ENCODE measurements around the gene ZC3H8.

Gene ZC3H8

DNA sequence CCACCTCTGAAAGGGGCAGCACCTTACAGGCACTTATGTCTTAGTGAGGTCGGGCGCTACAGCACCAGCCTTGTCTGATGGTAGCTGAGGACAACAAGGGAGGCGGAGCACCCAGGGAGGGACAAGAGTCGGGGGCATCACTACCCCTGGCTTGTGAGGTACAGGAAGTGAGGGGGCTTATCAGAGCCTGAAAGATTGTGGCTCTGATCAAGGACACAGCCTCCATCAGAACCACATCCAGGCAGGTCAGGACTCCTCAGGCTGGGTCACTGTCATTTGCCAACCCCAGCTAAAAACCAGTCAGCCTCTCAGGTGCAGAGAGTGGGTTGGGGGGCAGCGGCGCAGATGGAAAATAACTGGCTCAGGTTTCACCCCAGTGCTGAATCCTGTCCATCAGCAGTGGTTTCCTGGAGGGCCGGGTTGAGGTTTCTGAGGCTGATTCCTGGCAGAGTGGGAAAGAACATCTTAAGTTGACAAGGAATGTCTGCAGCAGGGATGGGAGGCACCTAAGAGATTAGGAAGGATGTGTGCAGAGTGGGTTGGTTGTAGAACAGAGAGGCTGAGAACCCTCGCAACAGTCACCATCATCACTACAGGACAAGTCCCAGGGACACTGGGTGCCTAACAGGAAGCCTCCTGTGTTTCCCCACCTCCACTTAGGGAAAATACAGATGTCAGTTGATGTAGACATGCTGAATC lies 71.4 kb downstream of the ZC3H8 start:
- no peak for FAIRE-seq
- TF ChIP-seq TAF1 (IDR thresholded peaks at IDR 0.05; ENCODE audit: low read depth, low read length) = no peak
- no peak for TF ChIP-seq SPI1 (IDR thresholded peaks at IDR 0.05; ENCODE audit: low read depth, low read length)
- no peak for TF ChIP-seq POU2F2 (IDR thresholded peaks at IDR 0.05; ENCODE audit: low read depth, low read length)
- TF ChIP-seq PAX5 (IDR thresholded peaks at IDR 0.05; ENCODE audit: insufficient read depth, low read length, severe bottlenecking) = no peak
- no peak for TF ChIP-seq POLR2AphosphoS5 (IDR thresholded peaks at IDR 0.05; ENCODE audit: low read depth, low read length)
- no peak for TF ChIP-seq POLR2A (IDR thresholded peaks at IDR 0.05; ENCODE audit: low read depth, low read length)
- no peak for DNase-seq (ENCODE audit: insufficient read length, low spot score)

DNA sequence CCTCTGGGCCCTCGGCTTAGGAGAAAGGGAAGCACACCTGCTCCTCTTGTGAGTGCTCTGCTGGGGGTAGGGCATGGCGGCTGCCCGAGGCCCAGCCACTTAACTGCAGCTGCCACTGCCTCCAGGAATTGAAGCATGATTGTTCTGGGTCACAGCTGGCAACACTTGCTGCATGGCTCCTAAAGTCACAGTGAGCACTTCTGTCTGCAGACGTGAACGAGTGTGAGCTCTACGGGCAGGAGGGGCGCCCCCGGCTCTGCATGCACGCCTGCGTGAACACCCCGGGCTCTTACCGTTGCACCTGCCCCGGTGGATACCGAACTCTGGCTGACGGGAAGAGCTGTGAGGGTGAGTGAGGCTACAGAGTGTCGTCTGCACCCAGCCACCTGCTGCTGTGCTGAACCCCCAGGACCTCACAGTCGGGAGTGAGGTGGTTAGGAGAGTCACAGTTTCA lies 72.2 kb downstream of the ZC3H8 start:
- FAIRE-seq = peak; percentile 35
- DNase-seq (ENCODE audit: insufficient read length, low spot score) = no peak
- TF ChIP-seq PAX5 (IDR thresholded peaks at IDR 0.05; ENCODE audit: insufficient read depth, low read length, severe bottlenecking) (no peak), POLR2AphosphoS5 (IDR thresholded peaks at IDR 0.05; ENCODE audit: low read depth, low read length) (no peak), TAF1 (IDR thresholded peaks at IDR 0.05; ENCODE audit: low read depth, low read length) (no peak), POLR2A (IDR thresholded peaks at IDR 0.05; ENCODE audit: low read depth, low read length) (no peak), SPI1 (IDR thresholded peaks at IDR 0.05; ENCODE audit: low read depth, low read length) (no peak), POU2F2 (IDR thresholded peaks at IDR 0.05; ENCODE audit: low read depth, low read length) (no peak)

DNA sequence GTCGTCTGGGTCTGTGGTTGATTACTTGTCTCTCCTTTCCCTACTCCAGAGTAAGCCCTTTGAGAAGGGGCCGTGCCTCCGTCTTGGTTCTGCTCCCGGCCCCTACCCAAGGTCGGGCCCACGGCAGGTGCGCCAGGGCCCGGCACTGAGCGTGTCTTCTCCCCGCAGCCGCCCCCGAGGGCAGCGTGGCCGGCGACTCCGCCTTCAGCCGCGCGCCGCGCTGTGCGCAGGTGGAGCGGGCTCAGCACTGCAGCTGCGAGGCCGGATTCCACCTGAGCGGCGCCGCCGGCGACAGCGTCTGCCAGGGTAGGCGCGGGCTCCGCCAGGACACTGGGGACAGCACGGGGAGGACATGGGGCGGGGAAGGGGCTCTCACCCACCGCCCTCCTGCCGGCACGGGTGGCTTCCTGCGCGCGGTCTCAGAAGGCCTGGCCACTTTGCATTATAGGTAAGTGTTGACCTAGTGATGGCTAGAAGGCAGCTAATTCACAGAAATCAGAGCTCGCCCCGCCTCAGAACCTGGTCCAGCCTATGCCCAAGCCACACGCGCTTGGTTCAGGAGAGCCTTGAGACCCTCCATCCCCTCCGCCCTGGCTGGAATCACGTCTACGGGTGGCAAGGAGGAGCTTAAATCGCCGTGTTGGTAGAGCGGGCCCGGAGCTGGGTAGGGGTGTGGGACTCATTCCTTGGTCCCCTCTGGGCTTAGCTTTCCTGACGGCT lies 73.1 kb downstream of the ZC3H8 start:
- DNase-seq (ENCODE audit: insufficient read length, low spot score) (no peak), FAIRE-seq (no peak)
- TF ChIP-seq TAF1 (IDR thresholded peaks at IDR 0.05; ENCODE audit: low read depth, low read length) (no peak), POLR2A (IDR thresholded peaks at IDR 0.05; ENCODE audit: low read depth, low read length) (no peak), POU2F2 (IDR thresholded peaks at IDR 0.05; ENCODE audit: low read depth, low read length) (no peak), PAX5 (IDR thresholded peaks at IDR 0.05; ENCODE audit: insufficient read depth, low read length, severe bottlenecking) (no peak), POLR2AphosphoS5 (IDR thresholded peaks at IDR 0.05; ENCODE audit: low read depth, low read length) (no peak), SPI1 (IDR thresholded peaks at IDR 0.05; ENCODE audit: low read depth, low read length) (no peak)

DNA sequence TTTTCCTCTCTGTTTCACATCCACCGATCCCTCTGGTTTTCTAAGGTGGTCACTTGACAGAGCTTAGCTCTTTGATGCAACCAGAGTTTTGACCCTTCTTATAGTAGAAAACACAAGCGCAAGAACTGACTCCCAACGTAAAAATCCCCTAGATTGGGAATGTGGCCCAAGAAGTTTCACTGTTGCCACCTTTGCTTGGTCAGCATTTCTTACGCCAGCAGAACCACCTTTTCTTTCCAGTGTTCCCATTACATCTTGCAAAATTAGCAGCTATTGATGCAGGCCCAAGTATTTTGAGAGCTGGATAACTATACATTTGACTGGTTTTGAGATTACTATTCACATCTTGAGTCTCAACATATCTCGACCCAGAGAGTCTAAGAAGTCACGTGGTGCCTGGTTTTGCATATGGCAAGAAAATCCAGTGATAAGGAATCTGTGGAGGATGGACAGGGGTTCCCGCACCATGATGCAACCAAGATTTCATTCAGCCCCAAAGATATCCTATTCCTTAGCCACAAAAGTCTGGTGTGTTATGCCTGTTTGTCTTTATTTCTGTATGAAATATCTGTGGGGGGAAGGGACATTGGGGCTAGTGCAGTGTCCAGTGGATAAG lies 78.8 kb downstream of the ZC3H8 start:
- DNase-seq (ENCODE audit: insufficient read length, low spot score) = no peak
- TF ChIP-seq POLR2AphosphoS5 (IDR thresholded peaks at IDR 0.05; ENCODE audit: low read depth, low read length) (no peak), PAX5 (IDR thresholded peaks at IDR 0.05; ENCODE audit: insufficient read depth, low read length, severe bottlenecking) (no peak), POLR2A (IDR thresholded peaks at IDR 0.05; ENCODE audit: low read depth, low read length) (no peak), SPI1 (IDR thresholded peaks at IDR 0.05; ENCODE audit: low read depth, low read length) (no peak), POU2F2 (IDR thresholded peaks at IDR 0.05; ENCODE audit: low read depth, low read length) (no peak), TAF1 (IDR thresholded peaks at IDR 0.05; ENCODE audit: low read depth, low read length) (no peak)
- no peak for FAIRE-seq

DNA sequence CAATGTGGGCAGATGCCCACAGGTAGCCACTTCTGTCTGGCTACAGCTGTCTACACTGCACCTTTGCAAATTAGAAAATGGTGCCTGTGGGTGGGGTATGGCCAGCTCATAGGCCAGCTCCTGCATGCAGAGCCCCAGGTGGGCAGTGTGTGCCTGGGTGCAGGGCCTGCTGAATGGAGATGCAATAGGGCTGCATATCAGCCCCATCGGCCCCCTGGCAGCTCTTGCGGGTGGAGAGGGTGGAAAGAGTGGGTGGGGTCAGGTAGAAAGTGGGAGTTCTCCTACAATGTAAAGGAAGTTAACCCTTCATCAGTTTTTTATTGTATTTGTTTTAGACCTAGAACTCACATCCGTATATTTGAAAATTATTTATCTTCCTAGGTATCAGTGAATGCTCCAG lies 79.5 kb downstream of the ZC3H8 start:
- no peak for TF ChIP-seq TAF1 (IDR thresholded peaks at IDR 0.05; ENCODE audit: low read depth, low read length)
- no peak for FAIRE-seq
- no peak for DNase-seq (ENCODE audit: insufficient read length, low spot score)

DNA sequence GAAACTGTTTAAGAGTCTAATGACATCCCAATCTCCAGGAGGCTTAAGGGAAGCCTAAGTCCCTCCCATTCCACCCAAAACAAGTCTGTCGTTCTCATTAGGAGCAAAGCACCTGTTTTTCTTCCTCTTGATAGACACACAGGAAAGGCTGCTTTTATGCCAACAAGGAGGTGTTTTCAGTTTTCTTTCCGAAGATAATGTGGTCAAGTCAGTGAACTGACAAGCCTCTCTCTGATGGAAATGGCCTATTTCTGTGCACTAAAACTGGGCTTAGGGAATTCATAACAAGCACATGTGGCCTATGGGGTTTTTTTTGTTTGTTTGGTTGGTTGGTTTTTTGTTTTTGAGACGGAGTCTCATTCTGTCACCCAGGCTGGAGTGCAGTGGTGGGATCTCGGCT lies 80.5 kb downstream of the ZC3H8 start:
- DNase-seq (ENCODE audit: insufficient read length, low spot score) = no peak
- TF ChIP-seq PAX5 (IDR thresholded peaks at IDR 0.05; ENCODE audit: insufficient read depth, low read length, severe bottlenecking) (no peak), POU2F2 (IDR thresholded peaks at IDR 0.05; ENCODE audit: low read depth, low read length) (no peak), TAF1 (IDR thresholded peaks at IDR 0.05; ENCODE audit: low read depth, low read length) (no peak), SPI1 (IDR thresholded peaks at IDR 0.05; ENCODE audit: low read depth, low read length) (no peak), POLR2AphosphoS5 (IDR thresholded peaks at IDR 0.05; ENCODE audit: low read depth, low read length) (no peak), POLR2A (IDR thresholded peaks at IDR 0.05; ENCODE audit: low read depth, low read length) (no peak)
- FAIRE-seq = no peak

DNA sequence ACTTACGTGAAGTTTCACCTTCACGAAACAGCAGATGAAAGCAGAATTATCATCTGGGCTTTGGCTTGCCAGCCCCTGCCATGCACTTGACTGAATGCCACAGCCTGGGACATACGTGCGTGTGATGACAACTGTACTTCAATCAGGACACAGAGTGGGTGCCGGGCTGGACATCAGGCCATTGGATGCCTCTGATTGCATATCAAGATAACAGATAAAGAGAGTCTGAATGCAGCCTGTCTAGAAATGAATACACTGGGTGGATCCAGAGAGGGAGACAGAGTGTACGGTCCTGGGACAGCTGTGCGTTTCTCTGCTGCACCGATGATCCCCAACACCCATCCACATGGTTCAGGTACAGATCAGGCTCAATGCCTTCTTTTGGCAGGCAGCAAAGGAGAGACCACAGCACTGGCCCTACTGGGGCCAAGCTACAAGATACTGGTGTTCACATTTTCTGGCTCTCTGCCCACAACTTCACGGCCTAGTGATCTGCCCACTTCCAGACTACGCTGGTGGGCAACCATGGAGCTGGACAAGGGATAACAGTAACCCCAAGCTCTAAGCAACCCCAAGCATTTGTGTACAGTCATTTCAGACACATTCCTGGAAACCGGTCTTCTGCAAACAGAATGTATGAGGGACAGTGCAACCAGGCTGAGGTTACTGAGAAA lies 81.1 kb downstream of the ZC3H8 start:
- no peak for FAIRE-seq
- DNase-seq (ENCODE audit: insufficient read length, low spot score) = no peak
- TF ChIP-seq POU2F2 (IDR thresholded peaks at IDR 0.05; ENCODE audit: low read depth, low read length) (no peak), PAX5 (IDR thresholded peaks at IDR 0.05; ENCODE audit: insufficient read depth, low read length, severe bottlenecking) (no peak), POLR2A (IDR thresholded peaks at IDR 0.05; ENCODE audit: low read depth, low read length) (no peak), TAF1 (IDR thresholded peaks at IDR 0.05; ENCODE audit: low read depth, low read length) (no peak), SPI1 (IDR thresholded peaks at IDR 0.05; ENCODE audit: low read depth, low read length) (no peak), POLR2AphosphoS5 (IDR thresholded peaks at IDR 0.05; ENCODE audit: low read depth, low read length) (no peak)

DNA sequence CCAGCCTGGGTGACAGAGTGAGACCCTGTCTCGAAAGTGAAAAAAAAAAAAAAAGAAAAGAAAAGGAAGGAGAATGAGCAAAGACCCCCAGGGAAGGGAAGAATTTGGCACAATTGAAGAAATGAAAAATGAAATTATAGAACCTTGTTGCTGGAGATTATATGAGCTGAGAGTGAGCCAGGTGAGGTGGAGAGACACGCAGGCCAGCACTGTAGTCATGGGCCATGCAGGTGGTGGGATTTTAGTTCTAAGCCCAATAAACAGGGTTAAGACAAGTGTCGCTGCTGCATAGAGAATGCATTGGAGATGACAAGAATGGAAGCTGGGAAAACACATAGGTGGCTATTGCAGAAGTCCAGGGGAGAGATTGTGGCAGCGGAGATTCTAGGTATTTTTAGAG lies 84.3 kb downstream of the ZC3H8 start:
- TF ChIP-seq POLR2A (IDR thresholded peaks at IDR 0.05; ENCODE audit: low read depth, low read length) (no peak), POU2F2 (IDR thresholded peaks at IDR 0.05; ENCODE audit: low read depth, low read length) (no peak)
- FAIRE-seq = no peak
- no peak for DNase-seq (ENCODE audit: insufficient read length, low spot score)

DNA sequence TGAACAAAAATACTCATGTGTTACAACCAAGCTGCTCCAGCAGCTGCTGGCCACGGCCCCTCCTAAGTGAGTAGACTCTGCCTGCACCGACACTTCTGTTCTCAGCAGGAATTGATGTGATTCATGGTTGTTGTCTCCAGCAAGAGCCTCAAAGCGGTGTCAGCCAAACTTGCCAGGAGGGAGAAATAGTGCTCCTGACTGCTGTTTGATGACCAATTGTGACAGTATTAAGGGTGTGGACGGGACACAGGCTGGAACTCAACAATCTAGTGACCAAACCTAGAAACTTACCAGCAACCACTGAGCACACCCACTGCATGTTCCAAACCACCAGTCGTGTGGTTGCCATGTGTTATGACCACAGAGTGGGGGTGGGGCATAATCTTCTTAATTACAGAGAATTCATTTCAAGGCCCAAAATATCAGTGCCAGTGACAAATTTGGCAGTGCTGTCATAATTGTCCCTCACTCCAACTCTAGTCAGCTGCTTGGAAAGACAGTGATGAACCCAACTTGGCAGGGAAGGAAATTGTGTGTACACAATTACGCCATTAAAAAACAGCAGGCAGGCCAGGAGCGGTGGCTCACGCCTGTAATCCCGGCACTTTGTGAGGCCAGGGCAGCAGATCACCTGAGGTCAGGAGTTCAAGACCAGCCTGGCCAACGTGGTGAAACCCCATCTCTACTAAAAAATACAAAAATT lies 86.3 kb downstream of the ZC3H8 start:
- FAIRE-seq (peak; percentile 38), DNase-seq (ENCODE audit: insufficient read length, low spot score) (no peak)
- TF ChIP-seq POLR2A (IDR thresholded peaks at IDR 0.05; ENCODE audit: low read depth, low read length) (no peak), TAF1 (IDR thresholded peaks at IDR 0.05; ENCODE audit: low read depth, low read length) (no peak), POLR2AphosphoS5 (IDR thresholded peaks at IDR 0.05; ENCODE audit: low read depth, low read length) (no peak), PAX5 (IDR thresholded peaks at IDR 0.05; ENCODE audit: insufficient read depth, low read length, severe bottlenecking) (no peak), SPI1 (IDR thresholded peaks at IDR 0.05; ENCODE audit: low read depth, low read length) (no peak), POU2F2 (IDR thresholded peaks at IDR 0.05; ENCODE audit: low read depth, low read length) (no peak)
